Body of pancreas (tissue), 4 donors: ENCODE data around the gene IQSEC1. TPM values are rescaled to one million over a fixed set of nuclear protein-coding genes. Genes with fewer than 3 reads are reported as not detected.

Experiments
- ATAC-seq: fragments of 150-250 bp; one replicate; pipeline ENCODE4 v1.9.1; 2016
- DNase-seq, 4 donors: peaks; one replicate each; pipeline ENCODE4 v3.0.0-alpha.2; 2019
- H3K27ac ChIP-seq, 4 donors: fragments of 200-600 bp; sonication (generic); 1 replicate in 3 of 4; 2 replicates in 1 of 4; pipeline versions ENCODE4 v1.5.1 to v1.6.1; 2016 to 2019; ENCODE audit warnings: mild to moderate bottlenecking in 1 of 4, mixed read lengths in 1 of 4, moderate library complexity in 1 of 4
- H3K27me3 ChIP-seq, 2 donors: fragments of 200-600 bp; sonication (generic); one replicate each; pipeline ENCODE4 v1.6.0; 2016; ENCODE audit warnings: mild to moderate bottlenecking in 1 of 2
- H3K36me3 ChIP-seq, 2 donors: fragments of 200-600 bp; sonication (generic); replicated peaks in 1 of 2; 2 replicates each; pipeline ENCODE4 v1.5.1; 2016; ENCODE audit warnings: low read depth in 2 of 2; ENCODE audit not compliant: insufficient read depth in 1 of 2
- H3K4me1 ChIP-seq: fragments of 200-600 bp; sonication (generic); one replicate; pipeline ENCODE4 v1.6.0; 2016
- H3K4me3 ChIP-seq, 2 donors: fragments of 200-600 bp; sonication (generic); 1 replicate in 1 of 2; 2 replicates in 1 of 2; pipeline ENCODE4 v1.5.1; 2016 to 2019
- H3K9me3 ChIP-seq, 3 donors: fragments of 200-600 bp; sonication (generic); 1 replicate in 2 of 3; 2 replicates in 1 of 3; pipeline ENCODE4 v1.5.1; 2016
- CTCF ChIP-seq, 7 experiments: fragments of 450-650 bp in 4 of 7; fragments of 200-600 bp in 3 of 7; sonication (generic) in 3 of 7; IDR thresholded peaks; one replicate each; pipeline ENCODE4 v1.5.1; 2016 to 2019; ENCODE audit warnings: antibody characterized with exemption in 7 of 7
- POLR2A ChIP-seq, 3 donors: fragments of 450-650 bp; IDR thresholded peaks; one replicate each; pipeline ENCODE4 v1.6.1; 2016; ENCODE audit warnings: antibody characterized with exemption in 3 of 3, mild to moderate bottlenecking in 2 of 3
- WGBS, 2 donors: methylation state at CpG; one replicate each; pipeline ENCODE4 v1.1.5; 2017; 5-methylcytosine and 5-hydroxymethylcytosine counted together
- intact Hi-C: fragments of 100-400 bp; cut with DNase I; formaldehyde crosslinking; loops from one replicate; pipeline ENCODE4 v1.15.1; 2023
- total RNA-seq, 2 donors: library from RNA; depleted of rRNA; stranded (reverse); fragments of >200 nt; gene quantifications; one replicate each; pipeline ENCODE4 v1.1.0, GENCODE V29; 2016

IQSEC1 gene
- total RNA-seq, 2 donors from 2014 or later, result 29.6 to 42.2 TPM

- no peak for TF ChIP-seq CTCF (IDR thresholded peaks at IDR 0.05)
- TF ChIP-seq POLR2A (IDR thresholded peaks at IDR 0.05), result no peak
- H3K9me3 ChIP-seq, result no peaks in the 10 kb centered on the region
- no peak overlapping the region for H3K4me3 ChIP-seq
- DNase-seq (no peak), ATAC-seq (no peak)
- no peaks in the 10 kb centered on the region for H3K27me3 ChIP-seq
- H3K27ac ChIP-seq, result no peak overlapping the region
- WGBS, 2 donors, result 83 to 94% methylated on average over 13 to 15 of the region's 16 CpGs
- H3K36me3 ChIP-seq, result no peaks in the 10 kb centered on the region
- intact Hi-C loops, result no loop called here
- H3K4me1 ChIP-seq, result peaks cover 18% of the 10 kb centered on the region
These were observed 55.7 kb downstream of the IQSEC1 start for GRCh38 chr3:13017361-13018042.

- H3K4me3 ChIP-seq, result no peak overlapping the region
- H3K36me3 ChIP-seq, result no peaks in the 10 kb centered on the region
- no peaks in the 10 kb centered on the region for H3K27me3 ChIP-seq
- no peaks in the 10 kb centered on the region for H3K9me3 ChIP-seq
- H3K4me1 ChIP-seq, result peaks cover 11% of the 10 kb centered on the region
- no peak for DNase-seq
- peak overlapping the region in 1 of 4 donors; percentile 66 for H3K27ac ChIP-seq
- intact Hi-C loops, result no loop called here
- 82 to 84% methylated on average over 9 of the region's 9 CpGs for WGBS, 2 donors
- TF ChIP-seq CTCF (IDR thresholded peaks at IDR 0.05), result no peak
- TF ChIP-seq POLR2A (IDR thresholded peaks at IDR 0.05), result no peak
- no peak for ATAC-seq
These were observed 56.4 kb downstream of the IQSEC1 start for GRCh38 chr3:13016721-13017255.

- TF ChIP-seq POLR2A (IDR thresholded peaks at IDR 0.05) (peak in 1 of 3 donors; percentile 36), CTCF (IDR thresholded peaks at IDR 0.05) (no peak)
- Histone ChIP-seq H3K9me3 (no peaks in the 10 kb centered on the region), H3K27me3 (no peaks in the 10 kb centered on the region), H3K4me3 (no peak overlapping the region), H3K4me1 (peaks cover 5% of the 10 kb centered on the region), H3K27ac (peak overlapping the region in 3 of 4 donors; percentile 21 to 66 (median 52)), H3K36me3 (no peaks in the 10 kb centered on the region)
- 60 to 83% methylated on average over 14 to 17 of the region's 17 CpGs for WGBS, 2 donors
- intact Hi-C loops, result no loop called here
- DNase-seq (peak in 1 of 4 donors; percentile 73), ATAC-seq (peak; percentile 34)
These were observed 57.0 kb downstream of the IQSEC1 start for GRCh38 chr3:13016083-13016720.

- ATAC-seq (no peak), DNase-seq (peak in 1 of 4 donors; percentile 50)
- WGBS, 2 donors, result 64 to 87% methylated on average over 9 to 18 of the region's 18 CpGs
- TF ChIP-seq CTCF (IDR thresholded peaks at IDR 0.05), result no peak
- peak in 1 of 3 donors; percentile 62 for TF ChIP-seq POLR2A (IDR thresholded peaks at IDR 0.05)
- H3K27me3 ChIP-seq, result no peaks in the 10 kb centered on the region
- H3K27ac ChIP-seq, result peak overlapping the region in 3 of 4 donors; percentile 21 to 66 (median 52)
- intact Hi-C loops, result no loop called here
- H3K4me1 ChIP-seq, result peaks cover 5% of the 10 kb centered on the region
- H3K36me3 ChIP-seq, result no peaks in the 10 kb centered on the region
- H3K9me3 ChIP-seq, result no peaks in the 10 kb centered on the region
- no peak overlapping the region for H3K4me3 ChIP-seq
These were observed 57.7 kb downstream of the IQSEC1 start for GRCh38 chr3:13015286-13016082.
